ENCODE data around the gene STAB1. TPM values are rescaled to one million over a fixed set of nuclear protein-coding genes. Genes with fewer than 3 reads are reported as not detected.

The STAB1 gene
- total RNA-seq, 1 donor from 2014 or later, result 67.3 TPM

DNA sequence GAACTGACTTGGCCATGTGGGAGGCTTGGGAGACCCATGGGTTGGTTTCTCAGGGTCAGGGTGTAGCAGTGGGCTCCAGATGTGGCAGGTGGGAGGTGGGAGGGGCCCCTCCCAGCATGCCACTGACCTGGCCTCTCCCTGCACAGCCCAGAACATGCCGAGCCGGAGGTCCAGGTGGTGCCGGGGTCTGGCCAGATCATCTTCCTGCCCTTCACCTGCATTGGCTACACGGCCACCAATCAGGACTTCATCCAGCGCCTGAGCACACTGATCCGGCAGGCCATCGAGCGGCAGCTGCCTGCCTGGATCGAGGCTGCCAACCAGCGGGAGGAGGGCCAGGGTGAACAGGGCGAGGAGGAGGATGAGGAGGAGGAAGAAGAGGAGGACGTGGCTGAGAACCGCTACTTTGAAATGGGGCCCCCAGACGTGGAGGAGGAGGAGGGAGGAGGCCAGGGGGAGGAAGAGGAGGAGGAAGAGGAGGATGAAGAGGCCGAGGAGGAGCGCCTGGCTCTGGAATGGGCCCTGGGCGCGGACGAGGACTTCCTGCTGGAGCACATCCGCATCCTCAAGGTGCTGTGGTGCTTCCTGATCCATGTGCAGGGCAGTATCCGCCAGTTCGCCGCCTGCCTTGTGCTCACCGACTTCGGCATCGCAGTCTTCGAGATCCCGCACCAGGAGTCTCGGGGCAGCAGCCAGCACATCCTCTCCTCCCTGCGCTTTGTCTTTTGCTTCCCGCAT lies 7.9 kb upstream of the STAB1 start:
- Histone ChIP-seq H3K27ac (ENCODE audit: low read depth, low read length) (no peak overlapping the region), H3K4me3 (ENCODE audit: low read length in 3 of 3) (no peak overlapping the region), H3K36me3 (ENCODE audit: control insufficient read depth in 3 of 3, insufficient read depth in 3 of 3, low read length in 3 of 3) (peaks cover 73 to 77% (median 76%) of the 10 kb centered on the region in 3 donors), H3K27me3 (ENCODE audit: control insufficient read depth in 3 of 3, insufficient read depth in 3 of 3, low read length in 3 of 3) (no peaks in the 10 kb centered on the region), H3K9ac (ENCODE audit: low read depth in 1 of 3, low read length in 3 of 3) (no peak overlapping the region), H3K4me1 (ENCODE audit: control insufficient read depth in 3 of 3, insufficient read depth in 3 of 3, low read length in 3 of 3) (peaks cover 42 to 55% (median 43%) of the 10 kb centered on the region in 3 donors), H3K9me3 (ENCODE audit: control insufficient read depth in 3 of 3, low read length in 3 of 3) (no peaks in the 10 kb centered on the region)

DNA sequence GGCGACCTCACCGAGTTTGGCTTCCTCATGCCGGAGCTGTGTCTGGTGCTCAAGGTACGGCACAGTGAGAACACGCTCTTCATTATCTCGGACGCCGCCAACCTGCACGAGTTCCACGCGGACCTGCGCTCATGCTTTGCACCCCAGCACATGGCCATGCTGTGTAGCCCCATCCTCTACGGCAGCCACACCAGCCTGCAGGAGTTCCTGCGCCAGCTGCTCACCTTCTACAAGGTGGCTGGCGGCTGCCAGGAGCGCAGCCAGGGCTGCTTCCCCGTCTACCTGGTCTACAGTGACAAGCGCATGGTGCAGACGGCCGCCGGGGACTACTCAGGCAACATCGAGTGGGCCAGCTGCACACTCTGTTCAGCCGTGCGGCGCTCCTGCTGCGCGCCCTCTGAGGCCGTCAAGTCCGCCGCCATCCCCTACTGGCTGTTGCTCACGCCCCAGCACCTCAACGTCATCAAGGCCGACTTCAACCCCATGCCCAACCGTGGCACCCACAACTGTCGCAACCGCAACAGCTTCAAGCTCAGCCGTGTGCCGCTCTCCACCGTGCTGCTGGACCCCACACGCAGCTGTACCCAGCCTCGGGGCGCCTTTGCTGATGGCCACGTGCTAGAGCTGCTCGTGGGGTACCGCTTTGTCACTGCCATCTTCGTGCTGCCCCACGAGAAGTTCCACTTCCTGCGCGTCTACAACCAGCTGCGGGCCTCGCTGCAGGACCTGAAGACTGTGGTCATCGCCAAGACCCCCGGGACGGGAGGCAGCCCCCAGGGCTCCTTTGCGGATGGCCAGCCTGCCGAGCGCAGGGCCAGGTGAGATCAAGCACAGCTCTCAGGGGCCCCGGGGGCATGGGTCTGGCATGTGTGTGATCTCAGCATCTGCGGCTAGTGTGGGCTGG lies 7.1 kb upstream of the STAB1 start:
- Histone ChIP-seq H3K27me3 (ENCODE audit: control insufficient read depth in 3 of 3, insufficient read depth in 3 of 3, low read length in 3 of 3) (no peaks in the 10 kb centered on the region), H3K27ac (ENCODE audit: low read depth, low read length) (no peak overlapping the region), H3K4me3 (ENCODE audit: low read length in 3 of 3) (no peak overlapping the region), H3K9ac (ENCODE audit: low read depth in 1 of 3, low read length in 3 of 3) (no peak overlapping the region), H3K4me1 (ENCODE audit: control insufficient read depth in 3 of 3, insufficient read depth in 3 of 3, low read length in 3 of 3) (peaks cover 38 to 59% (median 51%) of the 10 kb centered on the region in 3 donors), H3K36me3 (ENCODE audit: control insufficient read depth in 3 of 3, insufficient read depth in 3 of 3, low read length in 3 of 3) (peaks cover 75 to 76% (median 75%) of the 10 kb centered on the region in 3 donors), H3K9me3 (ENCODE audit: control insufficient read depth in 3 of 3, low read length in 3 of 3) (no peaks in the 10 kb centered on the region)

DNA sequence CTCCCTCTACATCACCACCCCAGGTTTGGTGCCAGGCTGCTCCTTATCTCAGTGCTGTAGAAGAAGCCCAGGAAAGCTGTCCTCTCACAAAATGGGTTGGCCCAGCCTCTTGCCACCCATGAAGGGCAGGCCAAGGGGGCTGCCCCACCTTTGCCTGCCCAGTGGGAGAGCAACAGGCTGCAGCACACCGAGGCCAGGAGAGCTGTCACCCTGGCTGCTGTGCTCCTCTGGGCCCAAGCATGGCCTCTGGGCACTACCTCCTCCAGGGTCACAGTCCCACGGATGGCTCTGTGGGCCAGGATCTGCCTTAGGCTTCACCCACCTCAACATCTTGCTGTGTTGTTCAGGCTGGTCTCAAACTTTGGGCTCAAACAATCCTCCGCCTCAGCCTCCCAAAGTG lies 6.4 kb upstream of the STAB1 start:
- H3K4me1 ChIP-seq (ENCODE audit: control insufficient read depth in 3 of 3, insufficient read depth in 3 of 3, low read length in 3 of 3), result peaks cover 34 to 59% (median 53%) of the 10 kb centered on the region in 3 donors
- no peak overlapping the region for H3K9ac ChIP-seq (ENCODE audit: low read depth in 1 of 3, low read length in 3 of 3)
- H3K36me3 ChIP-seq (ENCODE audit: control insufficient read depth in 3 of 3, insufficient read depth in 3 of 3, low read length in 3 of 3), result peaks cover 71 to 79% (median 75%) of the 10 kb centered on the region in 3 donors
- no peaks in the 10 kb centered on the region for H3K9me3 ChIP-seq (ENCODE audit: control insufficient read depth in 3 of 3, low read length in 3 of 3)
- no peak overlapping the region for H3K27ac ChIP-seq (ENCODE audit: low read depth, low read length)
- H3K27me3 ChIP-seq (ENCODE audit: control insufficient read depth in 3 of 3, insufficient read depth in 3 of 3, low read length in 3 of 3), result no peaks in the 10 kb centered on the region
- H3K4me3 ChIP-seq (ENCODE audit: low read length in 3 of 3), result no peak overlapping the region

DNA sequence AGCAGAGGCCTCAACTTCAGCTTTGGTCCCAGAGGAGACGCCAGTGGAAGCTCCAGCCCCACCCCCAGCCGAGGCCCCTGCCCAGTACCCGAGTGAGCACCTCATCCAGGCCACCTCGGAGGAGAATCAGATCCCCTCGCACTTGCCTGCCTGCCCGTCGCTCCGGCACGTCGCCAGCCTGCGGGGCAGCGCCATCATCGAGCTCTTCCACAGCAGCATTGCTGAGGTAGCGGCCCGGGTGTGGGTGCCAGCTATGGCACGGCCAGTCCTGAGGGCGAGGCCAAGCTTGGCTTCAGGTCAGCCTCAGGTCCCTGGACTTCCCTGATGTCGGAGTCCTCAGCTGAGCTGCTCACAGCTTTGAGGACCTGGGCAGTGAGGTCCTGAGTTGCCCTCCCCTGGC lies 5.7 kb upstream of the STAB1 start:
- H3K36me3 ChIP-seq (ENCODE audit: control insufficient read depth in 3 of 3, insufficient read depth in 3 of 3, low read length in 3 of 3), result peaks cover 69 to 79% (median 75%) of the 10 kb centered on the region in 3 donors
- H3K4me1 ChIP-seq (ENCODE audit: control insufficient read depth in 3 of 3, insufficient read depth in 3 of 3, low read length in 3 of 3), result peaks cover 29 to 60% (median 56%) of the 10 kb centered on the region in 3 donors

DNA sequence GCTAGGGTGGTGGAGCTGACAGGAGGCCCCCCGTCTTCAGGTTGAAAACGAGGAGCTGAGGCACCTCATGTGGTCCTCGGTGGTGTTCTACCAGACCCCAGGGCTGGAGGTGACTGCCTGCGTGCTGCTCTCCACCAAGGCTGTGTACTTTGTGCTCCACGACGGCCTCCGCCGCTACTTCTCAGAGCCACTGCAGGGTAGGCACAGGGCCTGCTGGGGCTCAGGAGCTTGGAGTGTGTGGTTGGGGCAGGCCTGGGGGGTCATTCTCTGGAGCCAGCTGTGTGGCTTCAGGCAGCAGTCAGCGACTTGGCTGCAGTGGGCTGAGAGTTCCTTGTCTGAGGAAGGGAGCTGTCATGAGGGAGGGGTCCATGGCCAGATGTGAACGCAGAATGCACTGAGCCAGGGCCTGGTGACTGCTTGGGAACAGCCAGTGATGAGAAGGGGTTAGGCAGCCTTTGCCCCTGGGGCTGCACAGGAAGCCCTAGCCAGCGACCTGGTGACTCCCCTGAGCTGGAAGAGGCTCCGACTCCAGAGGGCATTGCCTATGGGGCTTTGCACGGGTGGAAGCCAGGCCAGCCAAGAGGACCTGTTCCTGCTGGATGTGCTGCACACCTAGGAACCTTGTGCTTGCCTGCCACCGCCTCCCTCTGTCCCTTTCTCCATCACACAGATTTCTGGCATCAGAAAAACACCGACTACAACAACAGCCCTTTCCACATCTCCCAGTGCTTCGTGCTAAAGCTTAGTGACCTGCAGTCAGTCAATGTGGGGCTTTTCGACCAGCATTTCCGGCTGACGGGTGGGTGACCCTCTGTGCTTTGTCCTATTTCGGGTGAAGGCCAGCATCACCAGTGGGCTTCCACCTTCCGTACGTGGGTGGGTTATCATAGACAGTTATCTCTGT lies 4.9 kb upstream of the STAB1 start:
- H3K27me3 ChIP-seq (ENCODE audit: control insufficient read depth in 3 of 3, insufficient read depth in 3 of 3, low read length in 3 of 3), result no peaks in the 10 kb centered on the region
- peak overlapping the region; percentile 25 for H3K27ac ChIP-seq (ENCODE audit: low read depth, low read length)
- H3K4me3 ChIP-seq (ENCODE audit: low read length in 3 of 3), result no peak overlapping the region
- peaks cover 64 to 76% (median 69%) of the 10 kb centered on the region in 3 donors for H3K36me3 ChIP-seq (ENCODE audit: control insufficient read depth in 3 of 3, insufficient read depth in 3 of 3, low read length in 3 of 3)
- H3K9ac ChIP-seq (ENCODE audit: low read depth in 1 of 3, low read length in 3 of 3), result peak overlapping the region in 1 of 3 donors; percentile 40
- H3K9me3 ChIP-seq (ENCODE audit: control insufficient read depth in 3 of 3, low read length in 3 of 3), result no peaks in the 10 kb centered on the region
- H3K4me1 ChIP-seq (ENCODE audit: control insufficient read depth in 3 of 3, insufficient read depth in 3 of 3, low read length in 3 of 3), result peaks cover 21 to 55% (median 55%) of the 10 kb centered on the region in 3 donors

More for the DNA sequence above, 5.7 kb upstream of the STAB1 start:
- Histone ChIP-seq H3K9ac (ENCODE audit: low read depth in 1 of 3, low read length in 3 of 3) (peak overlapping the region in 2 of 3 donors; percentile 40 to 47), H3K27me3 (ENCODE audit: control insufficient read depth in 3 of 3, insufficient read depth in 3 of 3, low read length in 3 of 3) (no peaks in the 10 kb centered on the region), H3K9me3 (ENCODE audit: control insufficient read depth in 3 of 3, low read length in 3 of 3) (no peaks in the 10 kb centered on the region), H3K4me3 (ENCODE audit: low read length in 3 of 3) (no peak overlapping the region), H3K27ac (ENCODE audit: low read depth, low read length) (no peak overlapping the region)

DNA sequence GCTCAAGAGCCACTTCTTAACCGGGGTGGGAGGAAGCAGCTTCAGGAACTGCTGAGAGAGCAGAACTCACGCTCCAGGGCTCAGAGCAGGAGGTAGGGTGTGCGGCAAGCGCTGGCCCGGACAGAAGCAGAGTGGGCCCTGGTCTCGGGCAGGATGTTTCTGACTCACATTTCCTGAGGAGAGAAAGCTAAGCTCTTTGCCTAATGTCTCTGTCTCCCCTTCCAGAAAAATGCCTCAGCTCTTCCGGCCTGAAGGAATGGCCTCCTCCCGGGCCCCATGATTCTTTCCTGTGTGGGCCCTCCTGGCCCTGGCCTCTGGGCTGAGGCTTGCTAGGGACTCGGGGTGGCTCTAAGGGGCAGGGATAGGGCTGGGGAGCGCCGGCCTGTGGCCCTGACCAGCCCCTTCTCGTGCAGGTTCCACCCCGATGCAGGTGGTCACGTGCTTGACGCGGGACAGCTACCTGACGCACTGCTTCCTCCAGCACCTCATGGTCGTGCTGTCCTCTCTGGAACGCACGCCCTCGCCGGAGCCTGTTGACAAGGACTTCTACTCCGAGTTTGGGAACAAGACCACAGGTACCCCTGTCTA lies 4.1 kb upstream of the STAB1 start:
- Histone ChIP-seq H3K27ac (ENCODE audit: low read depth, low read length) (peak overlapping the region; percentile 46), H3K9me3 (ENCODE audit: control insufficient read depth in 3 of 3, low read length in 3 of 3) (no peaks in the 10 kb centered on the region), H3K4me1 (ENCODE audit: control insufficient read depth in 3 of 3, insufficient read depth in 3 of 3, low read length in 3 of 3) (peaks cover 20 to 62% (median 55%) of the 10 kb centered on the region in 3 donors), H3K9ac (ENCODE audit: low read depth in 1 of 3, low read length in 3 of 3) (peak overlapping the region in 1 of 3 donors; percentile 25), H3K36me3 (ENCODE audit: control insufficient read depth in 3 of 3, insufficient read depth in 3 of 3, low read length in 3 of 3) (peaks cover 59 to 68% (median 63%) of the 10 kb centered on the region in 3 donors), H3K27me3 (ENCODE audit: control insufficient read depth in 3 of 3, insufficient read depth in 3 of 3, low read length in 3 of 3) (no peaks in the 10 kb centered on the region), H3K4me3 (ENCODE audit: low read length in 3 of 3) (no peak overlapping the region)

DNA sequence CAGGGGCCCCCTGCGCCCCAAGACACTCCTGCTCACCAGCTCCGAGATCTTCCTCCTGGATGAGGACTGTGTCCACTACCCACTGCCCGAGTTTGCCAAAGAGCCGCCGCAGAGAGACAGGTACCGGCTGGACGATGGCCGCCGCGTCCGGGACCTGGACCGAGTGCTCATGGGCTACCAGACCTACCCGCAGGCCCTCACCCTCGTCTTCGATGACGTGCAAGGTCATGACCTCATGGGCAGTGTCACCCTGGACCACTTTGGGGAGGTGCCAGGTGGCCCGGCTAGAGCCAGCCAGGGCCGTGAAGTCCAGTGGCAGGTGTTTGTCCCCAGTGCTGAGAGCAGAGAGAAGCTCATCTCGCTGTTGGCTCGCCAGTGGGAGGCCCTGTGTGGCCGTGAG lies 3.1 kb upstream of the STAB1 start:
- Histone ChIP-seq H3K9me3 (ENCODE audit: control insufficient read depth in 3 of 3, low read length in 3 of 3) (no peaks in the 10 kb centered on the region), H3K27me3 (ENCODE audit: control insufficient read depth in 3 of 3, insufficient read depth in 3 of 3, low read length in 3 of 3) (no peaks in the 10 kb centered on the region), H3K27ac (ENCODE audit: low read depth, low read length) (no peak overlapping the region), H3K4me3 (ENCODE audit: low read length in 3 of 3) (no peak overlapping the region), H3K4me1 (ENCODE audit: control insufficient read depth in 3 of 3, insufficient read depth in 3 of 3, low read length in 3 of 3) (peaks cover 22 to 69% (median 61%) of the 10 kb centered on the region in 3 donors), H3K9ac (ENCODE audit: low read depth in 1 of 3, low read length in 3 of 3) (no peak overlapping the region), H3K36me3 (ENCODE audit: control insufficient read depth in 3 of 3, insufficient read depth in 3 of 3, low read length in 3 of 3) (peaks cover 50 to 60% (median 55%) of the 10 kb centered on the region in 3 donors)

DNA sequence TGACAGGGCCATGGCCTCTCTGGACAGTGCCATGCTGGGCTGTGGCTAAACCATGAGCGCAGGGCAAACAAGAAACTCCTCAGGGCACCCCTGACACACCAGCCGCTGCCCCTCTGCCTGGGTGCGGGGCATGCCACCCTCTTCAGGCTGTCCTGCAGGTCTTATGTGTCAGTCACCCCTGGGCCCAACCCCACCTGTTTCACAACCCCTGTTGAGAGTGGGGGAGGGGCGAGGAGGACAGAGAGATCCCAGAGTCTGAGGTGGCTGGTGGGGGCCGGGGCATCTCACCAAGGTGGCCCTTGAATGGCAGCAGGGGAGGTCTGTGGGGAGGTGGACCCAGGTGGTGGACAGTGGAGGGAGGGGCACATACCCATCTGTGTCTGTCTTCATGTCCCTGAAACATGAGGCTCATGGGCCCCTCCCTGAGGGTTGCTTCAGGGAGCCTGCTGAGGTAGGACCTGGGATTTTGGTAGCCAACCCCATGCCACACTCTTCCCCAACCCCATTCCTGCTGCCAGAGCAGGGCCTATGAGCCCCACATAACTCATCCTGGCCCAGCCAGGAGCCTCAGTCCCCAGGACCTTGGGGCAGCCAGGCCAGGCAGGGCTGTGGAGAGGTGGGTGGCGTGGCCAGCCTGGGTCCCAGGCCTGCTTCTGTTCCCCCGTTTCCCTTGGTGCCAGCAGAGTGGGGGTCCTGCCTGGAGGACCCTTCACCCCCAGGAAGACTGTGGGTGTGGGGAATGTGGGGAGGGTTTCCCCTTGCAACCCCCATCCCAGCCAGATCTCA lies 1.7 kb upstream of the STAB1 start:
- peak overlapping the region in 1 of 3 donors; percentile 16 for H3K9ac ChIP-seq (ENCODE audit: low read depth in 1 of 3, low read length in 3 of 3)
- H3K9me3 ChIP-seq (ENCODE audit: control insufficient read depth in 3 of 3, low read length in 3 of 3), result no peaks in the 10 kb centered on the region
- H3K36me3 ChIP-seq (ENCODE audit: control insufficient read depth in 3 of 3, insufficient read depth in 3 of 3, low read length in 3 of 3), result peaks cover 37 to 48% (median 41%) of the 10 kb centered on the region in 3 donors
- no peaks in the 10 kb centered on the region for H3K27me3 ChIP-seq (ENCODE audit: control insufficient read depth in 3 of 3, insufficient read depth in 3 of 3, low read length in 3 of 3)
- no peak overlapping the region for H3K4me3 ChIP-seq (ENCODE audit: low read length in 3 of 3)
- peaks cover 22 to 69% (median 61%) of the 10 kb centered on the region in 3 donors for H3K4me1 ChIP-seq (ENCODE audit: control insufficient read depth in 3 of 3, insufficient read depth in 3 of 3, low read length in 3 of 3)
- no peak overlapping the region for H3K27ac ChIP-seq (ENCODE audit: low read depth, low read length)

Measured in skeletal muscle tissue (tissue), 4 donors.